Activated CD4-positive, alpha-beta T cell treated with anti-CD3 and anti-CD28 coated beads, Interleukin-2, amount 10 ng/mL, durations not matched to agents 7 days and 5 days (primary cell): ENCODE measurements around the gene GRID1. TPM values are rescaled to one million over a fixed set of nuclear protein-coding genes. Genes with fewer than 3 reads are reported as not detected.

Experiments used
- CTCF ChIA-PET: fragments of 350-600 bp; sonication (Branson Sonifier 250); formaldehyde crosslinking; loops from one replicate; lab custom pipeline; 2021; ENCODE audit warnings: antibody characterized with exemption; lab: Charles Lee
- POLR2A ChIA-PET: fragments of 350-600 bp; sonication (Branson Sonifier 250); formaldehyde crosslinking; loops from one replicate; lab custom pipeline; 2021; ENCODE audit warnings: antibody characterized with exemption; lab: Charles Lee
- DNase-seq: peaks from one replicate; pipeline ENCODE4 v3.0.0-alpha.2; 2020
- H3K27ac Mint-ChIP-seq: one replicate; pipeline ENCODE4 v1.8.0; 2021; ENCODE audit warnings: mild to moderate bottlenecking, moderate library complexity, mixed read lengths
- H3K27me3 Mint-ChIP-seq: one replicate; pipeline ENCODE4 v1.8.0; 2021; ENCODE audit warnings: mixed read lengths
- H3K36me3 Mint-ChIP-seq: one replicate; pipeline ENCODE4 v1.8.0; 2021; ENCODE audit warnings: low read depth, mixed read lengths
- H3K4me1 Mint-ChIP-seq: one replicate; pipeline ENCODE4 v1.8.0; 2021; ENCODE audit warnings: mixed read lengths
- H3K4me3 Mint-ChIP-seq: one replicate; pipeline ENCODE4 v1.8.0; 2021; ENCODE audit warnings: mild to moderate bottlenecking, moderate library complexity, mixed read lengths
- H3K9me3 Mint-ChIP-seq: one replicate; pipeline ENCODE4 v1.8.0; 2021; ENCODE audit warnings: mixed read lengths
- total RNA-seq, 2 experiments: library from RNA; stranded (reverse); gene quantifications; one replicate each; pipeline ENCODE4 v1.2.3, GENCODE V29; 2021

The GRID1 gene
- total RNA-seq, 2 experiments from 2014 or later: not detected

GRCh38 chr10:86191686-86192085, 174.9 kb downstream of the GRID1 start:
- H3K27ac Mint-ChIP-seq: no peak overlapping the region
- no peaks in the 10 kb centered on the region for H3K9me3 Mint-ChIP-seq
- DNase-seq: no peak
- no peak overlapping the region for H3K4me3 Mint-ChIP-seq
- H3K4me1 Mint-ChIP-seq: peaks cover 2% of the 10 kb centered on the region
- ChIA-PET CTCF (no interaction called here), POLR2A (no interaction called here)
- H3K27me3 Mint-ChIP-seq: peaks cover 7% of the 10 kb centered on the region
- no peaks in the 10 kb centered on the region for H3K36me3 Mint-ChIP-seq

- Mint-ChIP-seq H3K9me3 (no peaks in the 10 kb centered on the region), H3K27ac (no peak overlapping the region), H3K27me3 (peaks cover 10% of the 10 kb centered on the region), H3K4me3 (no peak overlapping the region), H3K36me3 (no peaks in the 10 kb centered on the region), H3K4me1 (peaks cover 7% of the 10 kb centered on the region)
- ChIA-PET POLR2A (no interaction called here), CTCF (no interaction called here)
- no peak for DNase-seq
Measured at GRCh38 chr10:86191166-86191565, 175.4 kb downstream of the GRID1 start.

- DNase-seq: no peak
- H3K27ac Mint-ChIP-seq: no peak overlapping the region
- ChIA-PET POLR2A (no interaction called here), CTCF (no interaction called here)
- peaks cover 9% of the 10 kb centered on the region for H3K4me1 Mint-ChIP-seq
- H3K4me3 Mint-ChIP-seq: no peak overlapping the region
- H3K27me3 Mint-ChIP-seq: peaks cover 19% of the 10 kb centered on the region
- H3K9me3 Mint-ChIP-seq: no peaks in the 10 kb centered on the region
- no peaks in the 10 kb centered on the region for H3K36me3 Mint-ChIP-seq
Measured at GRCh38 chr10:86190291-86190690, 176.3 kb downstream of the GRID1 start.

- Mint-ChIP-seq H3K27ac (no peak overlapping the region), H3K4me1 (peaks cover 9% of the 10 kb centered on the region), H3K9me3 (no peaks in the 10 kb centered on the region), H3K4me3 (no peak overlapping the region), H3K27me3 (peaks cover 23% of the 10 kb centered on the region), H3K36me3 (no peaks in the 10 kb centered on the region)
- no peak for DNase-seq
- ChIA-PET POLR2A (no interaction called here), CTCF (no interaction called here)
Measured at GRCh38 chr10:86189891-86190290, 176.7 kb downstream of the GRID1 start.

DNA sequence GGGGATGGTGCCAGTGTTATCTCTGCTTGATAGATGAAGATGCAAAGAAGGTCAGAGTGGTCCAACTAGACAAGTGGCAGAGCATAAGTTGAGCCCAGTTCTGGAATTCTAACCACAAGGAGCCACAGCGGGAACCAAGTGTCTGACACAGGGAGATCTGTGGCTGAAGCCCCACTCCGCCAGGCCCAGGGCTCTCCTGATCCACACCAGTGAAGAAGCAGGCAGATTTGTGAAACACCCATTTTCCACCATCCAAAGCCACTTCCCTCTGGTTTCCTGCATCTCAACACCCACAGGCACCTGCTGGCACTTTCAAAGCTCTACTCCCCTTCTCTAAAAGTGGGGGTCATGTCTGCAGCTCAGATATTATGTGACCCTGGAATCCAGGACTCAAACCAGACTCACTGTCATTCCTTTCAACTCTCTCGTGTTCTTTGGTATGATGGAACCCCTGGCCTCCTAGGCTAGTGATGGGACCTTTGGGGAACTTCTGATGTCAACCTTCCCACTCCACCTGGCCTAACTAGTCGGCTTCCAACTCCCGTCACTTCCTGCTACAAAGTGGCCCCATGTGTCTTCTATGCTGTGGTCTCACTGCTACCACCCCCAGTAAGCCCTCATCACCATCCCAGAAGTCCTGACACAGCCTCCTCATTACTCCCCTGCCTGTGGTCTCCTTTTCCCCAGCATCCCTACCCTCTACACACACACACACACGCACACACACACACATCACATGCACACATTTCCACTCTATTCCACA, 177.6 kb downstream of the GRID1 start:
- H3K4me3 Mint-ChIP-seq: no peak overlapping the region
- H3K27me3 Mint-ChIP-seq: peaks cover 28% of the 10 kb centered on the region
- H3K9me3 Mint-ChIP-seq: no peaks in the 10 kb centered on the region
- peaks cover 9% of the 10 kb centered on the region for H3K4me1 Mint-ChIP-seq
- no peak overlapping the region for H3K27ac Mint-ChIP-seq
- no peaks in the 10 kb centered on the region for H3K36me3 Mint-ChIP-seq
- no peak for DNase-seq
- ChIA-PET CTCF (no interaction called here), POLR2A (no interaction called here)

DNA sequence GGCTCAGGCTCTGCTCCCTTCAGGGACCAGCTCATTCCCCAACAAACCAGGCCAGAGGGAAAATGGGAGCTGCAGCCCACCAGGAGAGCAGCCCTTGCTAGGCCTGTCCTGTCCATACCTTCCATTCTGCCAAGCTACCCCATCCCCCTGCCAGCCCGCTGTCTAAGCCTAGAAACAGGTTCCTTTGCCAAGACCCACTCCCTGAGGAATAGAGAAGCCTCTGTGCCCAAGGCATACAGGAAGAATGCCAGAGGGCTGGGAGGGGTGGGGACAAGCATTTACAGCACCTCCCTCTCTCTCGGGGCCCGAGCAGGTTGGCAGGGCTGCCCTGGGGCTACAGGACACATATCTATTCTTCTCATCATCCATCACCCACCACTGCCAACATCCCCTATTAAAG, 178.3 kb downstream of the GRID1 start:
- Mint-ChIP-seq H3K27ac (no peak overlapping the region), H3K27me3 (peaks cover 30% of the 10 kb centered on the region), H3K36me3 (no peaks in the 10 kb centered on the region), H3K4me3 (no peak overlapping the region), H3K9me3 (no peaks in the 10 kb centered on the region), H3K4me1 (peaks cover 9% of the 10 kb centered on the region)
- POLR2A ChIA-PET: no interaction called here
- no peak for DNase-seq
- CTCF ChIA-PET: no interaction called here

DNA sequence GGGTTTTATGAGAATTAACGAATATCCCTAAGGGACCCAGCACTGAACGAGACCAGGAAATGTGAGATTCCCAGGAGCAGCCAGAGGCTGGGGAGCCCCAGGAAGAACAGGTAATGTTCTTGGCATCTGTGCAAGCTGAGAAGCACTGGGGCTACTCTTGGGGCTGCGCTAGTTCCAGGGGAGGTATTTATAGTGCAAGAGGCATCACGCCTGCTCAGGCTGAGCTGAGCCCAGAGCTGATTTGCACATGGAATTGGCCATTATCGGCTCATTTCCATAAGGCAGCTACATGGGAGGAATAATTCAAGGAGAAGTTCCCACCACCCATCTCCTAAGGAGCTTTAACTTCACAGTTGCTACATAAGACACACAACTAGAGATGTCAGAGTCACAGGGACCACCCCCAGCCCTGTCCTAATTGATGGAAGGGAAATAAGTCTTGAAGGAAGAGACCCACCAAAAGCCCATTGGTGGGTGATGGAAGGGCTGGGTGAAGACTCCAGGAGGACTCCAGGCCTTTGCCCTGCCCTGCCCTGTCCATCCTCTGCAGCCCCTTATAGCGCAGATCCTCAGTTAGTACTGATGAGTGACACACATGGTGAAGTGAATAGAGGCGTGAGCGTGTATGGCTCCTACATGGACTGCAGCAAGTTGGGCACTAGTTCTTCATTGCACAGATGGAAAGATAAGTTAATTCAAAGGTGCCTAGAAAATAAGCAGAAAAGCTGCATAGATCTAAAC, 178.9 kb downstream of the GRID1 start:
- ChIA-PET CTCF (no interaction called here), POLR2A (no interaction called here)
- Mint-ChIP-seq H3K27ac (no peak overlapping the region), H3K4me3 (no peak overlapping the region), H3K9me3 (no peaks in the 10 kb centered on the region), H3K4me1 (peaks cover 9% of the 10 kb centered on the region), H3K27me3 (peaks cover 30% of the 10 kb centered on the region), H3K36me3 (no peaks in the 10 kb centered on the region)
- no peak for DNase-seq

GRCh38 chr10:86186633-86187032, 180.0 kb downstream of the GRID1 start:
- no peaks in the 10 kb centered on the region for H3K9me3 Mint-ChIP-seq
- peaks cover 9% of the 10 kb centered on the region for H3K4me1 Mint-ChIP-seq
- ChIA-PET CTCF (interaction anchor here (0.6 kb wide), 1 partner anchor 1478 kb away, joined by 3 read pairs; no protein-coding TSS in a partner anchor), POLR2A (no interaction called here)
- H3K4me3 Mint-ChIP-seq: no peak overlapping the region
- no peak for DNase-seq
- peaks cover 31% of the 10 kb centered on the region for H3K27me3 Mint-ChIP-seq
- no peaks in the 10 kb centered on the region for H3K36me3 Mint-ChIP-seq
- no peak overlapping the region for H3K27ac Mint-ChIP-seq

DNA sequence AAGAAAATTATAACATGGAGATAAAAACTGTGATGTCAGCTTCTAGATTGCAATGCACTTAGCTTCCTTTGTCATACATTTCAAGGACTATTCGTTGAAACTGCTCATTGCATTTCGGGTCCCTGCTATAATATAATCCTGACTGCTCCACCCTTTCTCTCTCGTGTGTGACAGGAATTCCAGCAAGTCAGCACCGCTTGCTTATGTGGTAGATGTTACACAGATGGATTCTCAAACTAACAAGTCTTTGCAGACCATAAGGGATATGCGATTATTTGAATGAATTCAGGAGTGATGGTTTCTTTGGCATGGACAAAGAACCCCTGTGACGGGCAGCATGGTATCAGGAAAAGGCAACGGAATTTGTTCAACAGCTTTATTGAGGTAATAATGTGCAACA, 184.0 kb downstream of the GRID1 start:
- DNase-seq: no peak
- no peaks in the 10 kb centered on the region for H3K9me3 Mint-ChIP-seq
- H3K4me3 Mint-ChIP-seq: no peak overlapping the region
- ChIA-PET CTCF (no interaction called here), POLR2A (no interaction called here)
- H3K4me1 Mint-ChIP-seq: peaks cover 9% of the 10 kb centered on the region
- no peak overlapping the region for H3K27ac Mint-ChIP-seq
- peaks cover 25% of the 10 kb centered on the region for H3K27me3 Mint-ChIP-seq
- no peaks in the 10 kb centered on the region for H3K36me3 Mint-ChIP-seq

GRCh38 chr10:86182150-86182549, 184.4 kb downstream of the GRID1 start:
- Mint-ChIP-seq H3K36me3 (no peaks in the 10 kb centered on the region), H3K27me3 (peaks cover 25% of the 10 kb centered on the region), H3K4me1 (peaks cover 9% of the 10 kb centered on the region), H3K27ac (no peak overlapping the region), H3K9me3 (no peaks in the 10 kb centered on the region), H3K4me3 (no peak overlapping the region)
- no peak for DNase-seq
- CTCF ChIA-PET: no interaction called here
- POLR2A ChIA-PET: no interaction called here

DNA sequence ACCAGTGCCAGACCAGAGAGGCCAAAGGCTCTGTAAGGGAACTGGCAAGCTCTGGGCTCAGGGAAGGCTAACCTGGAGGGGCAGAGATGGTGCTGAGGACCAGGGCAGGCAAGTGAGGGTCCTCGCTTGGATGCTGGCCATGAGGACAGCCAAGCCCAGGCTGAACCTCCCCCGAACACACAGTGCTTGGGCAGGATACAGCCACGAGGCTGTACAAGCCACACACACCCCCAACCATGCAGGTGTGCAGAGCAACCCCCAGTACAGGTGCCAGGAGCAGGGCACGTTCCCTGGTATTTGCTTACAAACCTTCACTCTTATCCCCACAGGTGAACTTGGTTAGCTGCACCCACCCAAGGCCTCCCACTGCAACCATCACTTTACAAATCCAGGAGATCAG, 185.7 kb downstream of the GRID1 start:
- Mint-ChIP-seq H3K27me3 (peaks cover 18% of the 10 kb centered on the region), H3K27ac (no peak overlapping the region), H3K4me1 (no peaks in the 10 kb centered on the region), H3K4me3 (no peak overlapping the region), H3K9me3 (no peaks in the 10 kb centered on the region), H3K36me3 (no peaks in the 10 kb centered on the region)
- DNase-seq: no peak
- ChIA-PET POLR2A (no interaction called here), CTCF (no interaction called here)

- CTCF ChIA-PET: no interaction called here
- H3K4me3 Mint-ChIP-seq: no peak overlapping the region
- no peaks in the 10 kb centered on the region for H3K4me1 Mint-ChIP-seq
- POLR2A ChIA-PET: no interaction called here
- H3K36me3 Mint-ChIP-seq: no peaks in the 10 kb centered on the region
- H3K9me3 Mint-ChIP-seq: no peaks in the 10 kb centered on the region
- no peak for DNase-seq
- H3K27ac Mint-ChIP-seq: no peak overlapping the region
- H3K27me3 Mint-ChIP-seq: peaks cover 9% of the 10 kb centered on the region
Measured at GRCh38 chr10:86179961-86180360, 186.6 kb downstream of the GRID1 start.

- CTCF ChIA-PET: no interaction called here
Measured at GRCh38 chr10:86179153-86179524, 187.5 kb downstream of the GRID1 start.

More at GRCh38 chr10:86179153-86179524, 187.5 kb downstream of the GRID1 start:
- no peak overlapping the region for H3K4me3 Mint-ChIP-seq
- H3K4me1 Mint-ChIP-seq: no peaks in the 10 kb centered on the region
- peaks cover 5% of the 10 kb centered on the region for H3K27me3 Mint-ChIP-seq
- H3K36me3 Mint-ChIP-seq: no peaks in the 10 kb centered on the region
- POLR2A ChIA-PET: no interaction called here
- no peaks in the 10 kb centered on the region for H3K9me3 Mint-ChIP-seq
- no peak overlapping the region for H3K27ac Mint-ChIP-seq
- no peak for DNase-seq
